Liver (tissue), 9 donors: ENCODE results near the gene CLMN. TPM values are rescaled to one million over a fixed set of nuclear protein-coding genes. Genes with fewer than 3 reads are reported as not detected.

Source experiments
- DNase-seq: peaks from one replicate; pipeline ENCODE4 v3.0.0-alpha.2; 2017; ENCODE audit warnings: low spot score
- H3K27ac ChIP-seq, 2 donors: one replicate each; pipeline ENCODE4 v1.7.0; 2013; ENCODE audit warnings: inconsistent platforms in 2 of 2, low read length in 2 of 2, control low read depth in 1 of 2, low read depth in 1 of 2, mild to moderate bottlenecking in 1 of 2
- H3K27me3 ChIP-seq, 4 donors: one replicate each; pipeline versions ENCODE4 v1.6.1 to v1.7.0; 2013; ENCODE audit warnings: low read length in 3 of 4, inconsistent platforms in 1 of 4, mild to moderate bottlenecking in 1 of 4, moderate library complexity in 1 of 4; ENCODE audit not compliant: control insufficient read depth in 4 of 4, insufficient read depth in 4 of 4
- H3K36me3 ChIP-seq, 4 donors: one replicate each; pipeline versions ENCODE4 v1.6.1 to v1.7.0; 2013; ENCODE audit warnings: low read length in 3 of 4, mild to moderate bottlenecking in 3 of 4, low read depth in 1 of 4, moderate library complexity in 1 of 4; ENCODE audit not compliant: control insufficient read depth in 4 of 4, insufficient read depth in 3 of 4
- H3K4me1 ChIP-seq, 4 donors: one replicate each; pipeline versions ENCODE4 v1.6.1 to v1.7.0; 2013; ENCODE audit warnings: low read length in 3 of 4, mild to moderate bottlenecking in 3 of 4, moderate library complexity in 1 of 4; ENCODE audit not compliant: control insufficient read depth in 4 of 4, insufficient read depth in 4 of 4
- H3K4me3 ChIP-seq, 3 donors: one replicate each; pipeline versions ENCODE4 v1.6.1 to v1.7.0; 2013; ENCODE audit warnings: low read length in 3 of 3, control low read depth in 1 of 3, low read depth in 1 of 3, mild to moderate bottlenecking in 1 of 3
- H3K9ac ChIP-seq, 2 donors: one replicate each; pipeline ENCODE4 v1.7.0; 2013; ENCODE audit warnings: low read length in 2 of 2, mild to moderate bottlenecking in 2 of 2, moderate library complexity in 2 of 2, control low read depth in 1 of 2, low read depth in 1 of 2
- H3K9me3 ChIP-seq, 4 donors: one replicate each; pipeline versions ENCODE4 v1.6.1 to v1.7.0; 2013; ENCODE audit warnings: low read length in 3 of 4; ENCODE audit not compliant: control insufficient read depth in 4 of 4
- CTCF ChIP-seq: fragments of 150-350 bp; IDR thresholded peaks from 2 replicates; pipeline ENCODE4 v1.5.1; 2017; ENCODE audit warnings: improper control_type of control experiment, low read depth, low read length; ENCODE audit not compliant: missing input control
- FOXA1 ChIP-seq: IDR thresholded peaks from 2 replicates; pipeline ENCODE4 v1.6.1; 2016; ENCODE audit warnings: antibody characterized with exemption
- GABPA ChIP-seq, 2 donors: IDR thresholded peaks in 1 of 2; conservative IDR thresholded peaks in 1 of 2; 2 replicates each; pipeline ENCODE4 v1.6.1; 2016; ENCODE audit warnings: antibody characterized with exemption in 2 of 2, mild to moderate bottlenecking in 1 of 2, moderate library complexity in 1 of 2
- HNF4A ChIP-seq, 2 donors: conservative IDR thresholded peaks; 2 replicates each; pipeline ENCODE4 v1.6.1; 2016; ENCODE audit warnings: antibody characterized with exemption in 2 of 2, mild to moderate bottlenecking in 2 of 2
- MAX ChIP-seq: IDR thresholded peaks from 2 replicates; pipeline ENCODE4 v1.6.1; 2016; ENCODE audit warnings: antibody characterized with exemption
- RAD21 ChIP-seq, 2 donors: IDR thresholded peaks; 2 replicates each; pipeline ENCODE4 v1.6.1; 2016; ENCODE audit warnings: antibody characterized with exemption in 2 of 2, mild to moderate bottlenecking in 2 of 2
- REST ChIP-seq: IDR thresholded peaks from 2 replicates; pipeline ENCODE4 v1.6.1; 2016; ENCODE audit warnings: antibody characterized with exemption, mild to moderate bottlenecking
- RXRA ChIP-seq, 2 donors: IDR thresholded peaks; 2 replicates each; pipeline ENCODE4 v1.6.1; 2017 to 2018; ENCODE audit warnings: antibody characterized with exemption in 2 of 2, mild to moderate bottlenecking in 1 of 2
- SP1 ChIP-seq: IDR thresholded peaks from 2 replicates; pipeline ENCODE4 v1.6.1; 2018; ENCODE audit warnings: antibody characterized with exemption, mild to moderate bottlenecking
- TAF1 ChIP-seq: conservative IDR thresholded peaks from 2 replicates; pipeline ENCODE4 v1.6.1; 2016; ENCODE audit warnings: antibody characterized with exemption, mild to moderate bottlenecking
- YY1 ChIP-seq: IDR thresholded peaks from 2 replicates; pipeline ENCODE4 v1.6.1; 2016; ENCODE audit warnings: antibody characterized with exemption, mild to moderate bottlenecking
- ZBTB33 ChIP-seq: IDR thresholded peaks from 2 replicates; pipeline ENCODE4 v1.6.1; 2016; ENCODE audit warnings: antibody characterized with exemption
- WGBS: extraction: QIAGEN DNeasy Blood & Tissue Kit; methylation state at CpG from one replicate; pipeline ENCODE4 v1.1.7; 2013; 5-methylcytosine and 5-hydroxymethylcytosine counted together
- polyA plus RNA-seq, 2 donors: library from polyadenylated mRNA; stranded (reverse) in 1 of 2; unstranded in 1 of 2; fragments of 200-250 nt in 1 of 2; fragments of >200 nt in 1 of 2; fragmentation: Nextera tagmentation in 1 of 2; extraction: Ambion mirVana in 1 of 2; gene quantifications; one replicate each; pipeline versions ENCODE4 v1.2.1 to v1.2.3, GENCODE V29; 2013 to 2015
- total RNA-seq, 2 donors: library from RNA; depleted of rRNA; stranded (reverse); fragments of >200 nt; gene quantifications; one replicate each; pipeline ENCODE4 v1.2.3, GENCODE V29; 2014
- donor health status: healthy.
- donor health status: healthy.
- donor health status: healthy.
- donor health status: healthy.
- donor health status: healthy.

Gene CLMN
- total and polyA plus RNA-seq, 4 donors, result 6.0 to 41.1 (median 24.1) TPM

GRCh38 chr14:95362138-95362494 is 42.4 kb upstream of the CLMN start:
- TF ChIP-seq RXRA (IDR thresholded peaks at IDR 0.05), result no peak
- TF ChIP-seq FOXA1, result no peak
- no peak for TF ChIP-seq YY1
- 85% methylated on average over 9 of the region's 9 CpGs for WGBS
- Histone ChIP-seq H3K27ac (no peak overlapping the region), H3K27me3 (no peaks in the 10 kb centered on the region), H3K9ac (no peak overlapping the region), H3K9me3 (no peaks in the 10 kb centered on the region), H3K36me3 (no peaks in the 10 kb centered on the region), H3K4me3 (no peak overlapping the region), H3K4me1 (peaks cover 0 to 12% (median 9%) of the 10 kb centered on the region in 4 donors)
- no peak for DNase-seq

- no peak overlapping the region for H3K27ac ChIP-seq
- WGBS, result 54% methylated on average over 19 of the region's 19 CpGs
- H3K9me3 ChIP-seq, result no peaks in the 10 kb centered on the region
- no peaks in the 10 kb centered on the region for H3K36me3 ChIP-seq
- H3K4me1 ChIP-seq, result peaks cover 0 to 12% (median 9%) of the 10 kb centered on the region in 4 donors
- peak; percentile 49 for DNase-seq
- no peak overlapping the region for H3K9ac ChIP-seq
- no peak overlapping the region for H3K4me3 ChIP-seq
- H3K27me3 ChIP-seq, result no peaks in the 10 kb centered on the region
- no peak for TF ChIP-seq TAF1
- TF ChIP-seq HNF4A (conservative IDR thresholded peaks at IDR 0.05), result peak in 1 of 2 donors; percentile 10
- TF ChIP-seq RXRA (IDR thresholded peaks at IDR 0.05), result peak in 1 of 2 donors; percentile 47
- no peak for TF ChIP-seq REST
- peak; percentile 63 to 79 for TF ChIP-seq RAD21 (IDR thresholded peaks at IDR 0.05)
- no peak for TF ChIP-seq FOXA1
- TF ChIP-seq ZBTB33, result no peak
- no peak for TF ChIP-seq MAX
- TF ChIP-seq YY1, result no peak
- TF ChIP-seq GABPA (IDR thresholded peaks at IDR 0.05 in 1 of 2, conservative IDR thresholded peaks at IDR 0.05 in 1 of 2), result no peak
- no peak for TF ChIP-seq SP1
- TF ChIP-seq CTCF, result peak; percentile 47
Measured at GRCh38 chr14:95361373-95362137, 41.8 kb upstream of the CLMN start.
